Esophagus muscularis mucosa (tissue), 4 donors: ENCODE measurements around the gene HOXA4. TPM values are rescaled to one million over a fixed set of nuclear protein-coding genes. Genes with fewer than 3 reads are reported as not detected.

ENCODE experiments used
- DNase-seq: peaks from one replicate; pipeline ENCODE4 v3.0.0-alpha.2; 2017; ENCODE audit errors: extremely low spot score
- H3K27ac ChIP-seq, 4 donors: fragments of 200-600 bp; sonication (generic); replicated peaks in 1 of 4; 1 replicate in 3 of 4; 2 replicates in 1 of 4; pipeline ENCODE4 v1.5.1; 2016 to 2019; ENCODE audit warnings: mild to moderate bottlenecking in 1 of 4
- H3K27me3 ChIP-seq, 4 donors: fragments of 200-600 bp; sonication (generic); one replicate each; pipeline versions ENCODE4 v1.5.1 to v1.6.0; 2016 to 2019
- H3K36me3 ChIP-seq, 4 donors: fragments of 200-600 bp; sonication (generic); one replicate each; pipeline ENCODE4 v1.5.1; 2016 to 2019
- H3K4me1 ChIP-seq, 4 donors: fragments of 200-600 bp; sonication (generic); one replicate each; pipeline ENCODE4 v1.5.1; 2016 to 2019
- H3K4me3 ChIP-seq, 4 donors: fragments of 200-600 bp; sonication (generic); 1 replicate in 2 of 4; 2 replicates in 2 of 4; pipeline ENCODE4 v1.5.1; 2016 to 2019; ENCODE audit warnings: mild to moderate bottlenecking in 4 of 4, moderate library complexity in 1 of 4
- H3K9me3 ChIP-seq, 4 donors: fragments of 200-600 bp; sonication (generic); 1 replicate in 3 of 4; 2 replicates in 1 of 4; pipeline ENCODE4 v1.5.1; 2016 to 2019
- CTCF ChIP-seq, 3 experiments: fragments of 200-600 bp in 2 of 3; fragments of 450-650 bp in 1 of 3; sonication (generic) in 2 of 3; IDR thresholded peaks; one replicate each; pipeline ENCODE4 v1.5.1; 2017 to 2019; ENCODE audit warnings: antibody characterized with exemption in 3 of 3, mild to moderate bottlenecking in 2 of 3, moderate library complexity in 1 of 3
- EP300 ChIP-seq: sonication (generic); formaldehyde crosslinking; IDR thresholded peaks from one replicate; pipeline ENCODE4 v1.6.1; 2017; ENCODE audit warnings: antibody characterized with exemption
- POLR2A ChIP-seq: fragments of 450-650 bp; IDR thresholded peaks from one replicate; pipeline ENCODE4 v1.6.1; 2017; ENCODE audit warnings: antibody characterized with exemption, moderate library complexity, mild to moderate bottlenecking, low read depth
- POLR2AphosphoS5 ChIP-seq, 2 donors: sonication (generic); formaldehyde crosslinking; IDR thresholded peaks; one replicate each; pipeline ENCODE4 v1.6.1; 2017; ENCODE audit warnings: antibody characterized with exemption in 2 of 2
- WGBS: methylation state at CpG from one replicate; pipeline ENCODE4 v1.1.5; 2018; 5-methylcytosine and 5-hydroxymethylcytosine counted together
- intact Hi-C: fragments of 100-400 bp; cut with DNase I; formaldehyde crosslinking; loops from one replicate; pipeline ENCODE4 v1.15.1; 2023
- total RNA-seq, 4 donors: library from RNA; depleted of rRNA; stranded (reverse); fragments of >200 nt; gene quantifications; one replicate each; pipeline versions ENCODE4 v1.1.0 to v1.2.1, GENCODE V29; 2016

Gene HOXA4
- total RNA-seq, 4 donors from 2014 or later: 12.5 to 26.8 (median 18.1) TPM

GRCh38 chr7:27157702-27158431 lies 27.3 kb upstream of the HOXA4 start:
- DNase-seq: no peak
- Histone ChIP-seq H3K4me1 (peaks cover 35 to 67% (median 50%) of the 10 kb centered on the region in 4 donors), H3K36me3 (no peaks in the 10 kb centered on the region), H3K4me3 (no peak overlapping the region), H3K27ac (no peak overlapping the region), H3K27me3 (peaks cover 27 to 100% (median 93%) of the 10 kb centered on the region in 4 donors), H3K9me3 (no peaks in the 10 kb centered on the region)
- 22% methylated on average over 30 of the region's 30 CpGs for whole genome bisulfite sequencing
- intact Hi-C loops: loop anchor here (5.0 to 10.0 kb wide), 2 partner anchors 1263 to 1296 kb away; no protein-coding TSS in a partner anchor
- no peak for TF ChIP-seq CTCF (IDR thresholded peaks at IDR 0.05)
- TF ChIP-seq EP300: no peak
- TF ChIP-seq POLR2A: no peak
- TF ChIP-seq POLR2AphosphoS5 (IDR thresholded peaks at IDR 0.05): no peak

GRCh38 chr7:27156916-27157701 lies 26.6 kb upstream of the HOXA4 start:
- 24% methylated on average over 15 of the region's 30 CpGs for WGBS
- intact Hi-C loops: loop anchor here (5.0 to 10.0 kb wide), 2 partner anchors 1262 to 1295 kb away; no protein-coding TSS in a partner anchor
- Histone ChIP-seq H3K36me3 (no peaks in the 10 kb centered on the region), H3K4me3 (peak overlapping the region; percentile 34 to 54 (median 42)), H3K27me3 (peaks cover 29 to 100% (median 96%) of the 10 kb centered on the region in 4 donors), H3K27ac (no peak overlapping the region), H3K4me1 (peaks cover 41 to 75% (median 58%) of the 10 kb centered on the region in 4 donors), H3K9me3 (no peaks in the 10 kb centered on the region)
- no peak for DNase-seq
- no peak for TF ChIP-seq POLR2A
- no peak for TF ChIP-seq POLR2AphosphoS5 (IDR thresholded peaks at IDR 0.05)
- TF ChIP-seq CTCF (IDR thresholded peaks at IDR 0.05): no peak
- no peak for TF ChIP-seq EP300

- Histone ChIP-seq H3K4me1 (peaks cover 45 to 77% (median 61%) of the 10 kb centered on the region in 4 donors), H3K36me3 (no peaks in the 10 kb centered on the region), H3K27me3 (peaks cover 33 to 100% (median 96%) of the 10 kb centered on the region in 4 donors), H3K27ac (peak within 1 kb of the TSS in 1 of 4 donors; percentile 36), H3K9me3 (no peaks in the 10 kb centered on the region), H3K4me3 (peak within 1 kb of the TSS; percentile 34 to 54 (median 42))
- 8% methylated on average over 12 of the region's 33 CpGs for WGBS
- intact Hi-C loops: loop anchor here (5.0 to 10.0 kb wide), 2 partner anchors 1262 to 1294 kb away; no protein-coding TSS in a partner anchor
- TF ChIP-seq POLR2A: no peak
- no peak for TF ChIP-seq POLR2AphosphoS5 (IDR thresholded peaks at IDR 0.05)
- no peak for TF ChIP-seq EP300
- TF ChIP-seq CTCF (IDR thresholded peaks at IDR 0.05): no peak
- no peak for DNase-seq
These were observed 25.9 kb upstream of the HOXA4 start, which contains the start of gene HOXA7 for GRCh38 chr7:27156508-27156898. TSS of gene HOXA7 (minus strand) at chr7:27156675. CDS start at chr7:27156545, 130 bp downstream.

- Histone ChIP-seq H3K4me1 (peaks cover 45 to 77% (median 61%) of the 10 kb centered on the region in 4 donors), H3K27me3 (peaks cover 38 to 100% (median 94%) of the 10 kb centered on the region in 4 donors), H3K4me3 (peak overlapping the region; percentile 34 to 54 (median 42)), H3K9me3 (no peaks in the 10 kb centered on the region), H3K36me3 (no peaks in the 10 kb centered on the region), H3K27ac (peak overlapping the region in 1 of 4 donors; percentile 36)
- DNase-seq: no peak
- 7% methylated on average over 49 of the region's 63 CpGs for WGBS
- TF ChIP-seq POLR2AphosphoS5 (IDR thresholded peaks at IDR 0.05): no peak
- TF ChIP-seq POLR2A: no peak
- no peak for TF ChIP-seq CTCF (IDR thresholded peaks at IDR 0.05)
- no peak for TF ChIP-seq EP300
- intact Hi-C loops: loop anchor here (5.0 to 10.0 kb wide), 2 partner anchors 1261 to 1294 kb away; no protein-coding TSS in a partner anchor
These were observed 25.4 kb upstream of the HOXA4 start for GRCh38 chr7:27155816-27156507.
